GM21526 (cell line): ENCODE data around the gene RDH5.

ENCODE experiments used
- ATAC-seq: cut with Tn5 transposase; IDR thresholded peaks from one replicate; pipeline ENCODE4 v1.9.1; 2021; ENCODE audit warnings: moderate library complexity; ENCODE audit not compliant: unreplicated experiment, low FRiP score

RDH5 gene

GRCh38 chr12:55726971-55727370 lies 6.8 kb downstream of the RDH5 start:
- ATAC-seq = no peak

- ATAC-seq = no peak
Observed at GRCh38 chr12:55727643-55728185, 7.5 kb downstream of the RDH5 start.

- peak; percentile 17 for ATAC-seq
Observed at GRCh38 chr12:55728186-55728938, 8.2 kb downstream of the RDH5 start.

GRCh38 chr12:55728939-55729818 lies 9.0 kb downstream of the RDH5 start, which contains the start of gene CD63:
CD63 (minus strand) TSS chr12:55729009; CDS start chr12:55728341, 668 bp downstream.
- peak; percentile 57 for ATAC-seq

GRCh38 chr12:55729819-55730818 lies 9.9 kb downstream of the RDH5 start:
- ATAC-seq = peak; percentile 31

GRCh38 chr12:55732288-55732687 lies 12.1 kb downstream of the RDH5 start:
- no peak for ATAC-seq

GRCh38 chr12:55733021-55733555 lies 12.9 kb downstream of the RDH5 start:
- no peak for ATAC-seq

GRCh38 chr12:55733858-55734257 lies 13.7 kb downstream of the RDH5 start:
- no peak for ATAC-seq

- no peak for ATAC-seq
Observed at GRCh38 chr12:55734595-55734994, 14.4 kb downstream of the RDH5 start.

- no peak for ATAC-seq
Observed at GRCh38 chr12:55736076-55736475, 15.9 kb downstream of the RDH5 start.

GRCh38 chr12:55736780-55737580 lies 16.8 kb downstream of the RDH5 start:
- peak; percentile 48 for ATAC-seq

GRCh38 chr12:55737581-55738122 lies 17.5 kb downstream of the RDH5 start:
- no peak for ATAC-seq

GRCh38 chr12:55738123-55739024 lies 18.2 kb downstream of the RDH5 start:
- ATAC-seq = peak; percentile 84

GRCh38 chr12:55739025-55739378 lies 18.8 kb downstream of the RDH5 start:
- ATAC-seq = no peak

- ATAC-seq = no peak
Observed at GRCh38 chr12:55741931-55742680, 21.9 kb downstream of the RDH5 start.

GRCh38 chr12:55742719-55743405 lies 22.7 kb downstream of the RDH5 start, which contains the start of gene GDF11:
GDF11 (plus strand) TSS chr12:55743122; CDS start chr12:55743317, 195 bp downstream.
- ATAC-seq = peak; percentile 19
